NCI-H2107 (cell line): ENCODE data around the gene KIDINS220.

Experiments used
- DNase-seq: peaks from one replicate; lab custom pipeline; 2025; lab: John Stamatoyannopoulos, UW

Gene KIDINS220

DNA sequence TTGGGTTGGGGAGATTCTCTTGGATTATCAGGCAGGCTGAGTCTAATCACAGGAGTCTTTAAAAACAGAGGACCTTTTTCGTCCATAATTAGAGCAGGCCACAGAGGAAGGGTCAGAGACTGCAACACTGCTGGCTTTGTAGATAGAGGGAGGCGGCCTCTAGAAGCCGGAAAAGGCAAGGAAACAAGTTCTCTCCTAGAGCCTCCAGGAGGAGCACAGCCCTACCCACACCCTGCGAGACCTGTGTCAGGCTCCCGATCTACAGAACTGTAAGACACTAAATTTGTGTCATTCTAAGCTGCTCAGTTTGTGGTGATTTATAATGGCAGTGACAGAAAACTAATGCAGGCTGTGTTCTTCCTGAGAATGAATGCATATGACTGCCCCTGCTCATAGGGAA, 140.2 kb downstream of the KIDINS220 start:
- no peak for DNase-seq

- no peak for DNase-seq
Observed at GRCh38 chr2:8694737-8695136, 142.7 kb downstream of the KIDINS220 start.

GRCh38 chr2:8693157-8693821, 144.1 kb downstream of the KIDINS220 start:
- no peak for DNase-seq

DNA sequence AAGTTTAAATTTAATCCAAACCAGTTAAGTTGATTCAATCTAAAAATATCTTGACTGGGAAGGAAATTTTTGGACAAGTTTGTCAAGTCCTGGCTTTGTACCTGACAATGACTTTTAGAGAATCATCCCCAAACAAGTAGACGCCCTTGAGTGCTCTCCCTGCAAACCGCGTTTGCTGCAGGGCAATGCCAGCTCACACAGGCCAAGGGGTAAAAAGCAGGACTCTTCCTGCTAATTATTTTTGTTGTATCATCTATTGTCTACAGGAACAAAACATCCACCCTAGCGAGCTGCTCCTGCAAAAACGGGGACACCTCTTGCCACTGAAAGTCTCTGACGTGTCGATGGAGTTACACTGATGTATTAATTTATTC, 144.6 kb downstream of the KIDINS220 start:
- DNase-seq, result no peak

- DNase-seq, result no peak
Observed at GRCh38 chr2:8691859-8692437, 145.5 kb downstream of the KIDINS220 start.

- DNase-seq, result peak; percentile 79
Observed at GRCh38 chr2:8685697-8686358, 151.6 kb downstream of the KIDINS220 start.

DNA sequence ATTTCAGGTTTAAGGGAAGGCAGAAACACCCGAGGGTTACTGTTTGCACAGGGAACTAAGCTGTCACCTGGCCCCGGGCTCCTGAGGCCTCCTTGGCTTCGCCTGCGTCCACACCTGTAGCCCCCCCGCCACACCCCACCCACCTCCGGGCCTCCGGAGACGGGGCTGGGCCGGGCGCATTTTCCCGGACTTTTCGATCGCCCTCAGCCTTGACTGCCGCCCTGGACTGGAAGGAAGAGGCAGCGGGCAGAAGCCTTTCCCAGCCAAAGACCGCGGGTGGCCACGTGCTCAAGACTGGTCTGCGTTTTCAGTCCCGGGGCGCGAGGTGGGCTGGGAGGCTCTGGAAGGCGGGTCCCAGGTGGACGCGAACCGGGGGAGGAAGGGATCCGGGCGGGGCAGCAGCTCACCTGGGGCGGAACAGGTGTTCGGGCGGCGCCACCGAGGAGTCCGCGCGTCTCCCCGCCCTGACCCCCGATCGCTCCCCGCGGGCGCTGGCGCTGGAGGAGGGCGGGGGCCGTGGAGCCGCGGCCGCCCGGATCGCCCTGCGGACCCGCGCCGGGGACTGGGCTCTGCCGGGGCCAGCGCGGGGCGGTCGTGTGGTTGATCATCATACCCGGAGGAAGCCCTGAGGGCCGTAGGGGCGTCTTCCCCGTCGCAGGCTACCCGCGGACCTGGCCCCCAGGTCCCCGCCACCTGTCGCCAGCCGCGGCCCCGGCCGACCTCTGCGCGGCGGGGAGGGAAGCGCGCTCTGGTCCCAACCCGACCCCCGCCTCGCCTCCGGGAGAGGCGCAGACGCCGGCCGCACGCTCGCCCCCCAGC, 152.3 kb downstream of the KIDINS220 start:
- DNase-seq, result peak; percentile 79

DNA sequence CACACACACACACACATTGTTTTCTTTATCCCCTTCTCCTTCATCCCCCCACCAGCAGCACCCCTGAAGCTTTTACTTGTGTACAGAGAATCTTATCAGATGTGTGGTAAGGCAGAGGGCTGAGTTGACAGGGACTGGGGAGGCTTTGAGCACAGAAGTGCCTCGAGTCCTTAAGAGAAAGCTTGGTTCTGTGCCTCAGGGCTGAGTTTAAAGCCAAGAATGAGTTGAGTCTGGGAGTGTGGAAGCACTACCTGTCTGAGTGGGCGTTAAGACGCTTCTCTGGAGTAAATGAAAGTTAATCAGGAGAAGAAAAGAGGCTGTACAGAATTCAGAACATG, 152.9 kb downstream of the KIDINS220 start:
- no peak for DNase-seq

- no peak for DNase-seq
Observed at GRCh38 chr2:8682719-8683667, 154.4 kb downstream of the KIDINS220 start.

DNA sequence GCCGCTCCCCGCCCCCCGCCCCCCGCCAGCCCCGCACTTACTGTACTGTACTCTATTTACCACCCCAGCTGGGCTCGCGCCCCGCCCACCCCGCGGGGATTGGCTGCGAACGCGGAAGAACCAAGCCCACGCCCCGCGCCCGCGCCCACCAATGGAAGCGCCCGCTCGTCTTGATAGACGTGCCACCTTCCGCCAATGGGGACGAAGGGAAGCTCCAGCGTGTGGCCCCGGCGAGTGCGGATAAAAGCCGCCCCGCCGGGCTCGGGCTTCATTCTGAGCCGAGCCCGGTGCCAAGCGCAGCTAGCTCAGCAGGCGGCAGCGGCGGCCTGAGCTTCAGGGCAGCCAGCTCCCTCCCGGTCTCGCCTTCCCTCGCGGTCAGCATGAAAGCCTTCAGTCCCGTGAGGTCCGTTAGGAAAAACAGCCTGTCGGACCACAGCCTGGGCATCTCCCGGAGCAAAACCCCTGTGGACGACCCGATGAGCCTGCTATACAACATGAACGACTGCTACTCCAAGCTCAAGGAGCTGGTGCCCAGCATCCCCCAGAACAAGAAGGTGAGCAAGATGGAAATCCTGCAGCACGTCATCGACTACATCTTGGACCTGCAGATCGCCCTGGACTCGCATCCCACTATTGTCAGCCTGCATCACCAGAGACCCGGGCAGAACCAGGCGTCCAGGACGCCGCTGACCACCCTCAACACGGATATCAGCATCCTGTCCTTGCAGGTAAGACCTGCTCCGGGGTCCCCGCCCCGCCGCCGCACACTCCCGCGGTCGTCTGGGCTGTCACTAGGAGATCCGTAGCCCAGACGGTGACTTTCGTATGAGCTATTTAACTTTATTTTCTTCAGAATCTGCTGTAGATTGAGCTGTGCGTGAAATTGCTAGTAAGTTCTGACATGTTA, 155.4 kb downstream of the KIDINS220 start, which contains the start of gene ID2:
Gene ID2 (plus strand): TSS at position 271 of the 907 bp plus-strand sequence. CDS start 110 bp downstream, at position 381.
- DNase-seq, result peak; percentile 99

GRCh38 chr2:8680822-8681760, 156.3 kb downstream of the KIDINS220 start:
- DNase-seq, result peak; percentile 56

- peak; percentile 25 for DNase-seq
Observed at GRCh38 chr2:8679827-8680731, 157.3 kb downstream of the KIDINS220 start.

DNA sequence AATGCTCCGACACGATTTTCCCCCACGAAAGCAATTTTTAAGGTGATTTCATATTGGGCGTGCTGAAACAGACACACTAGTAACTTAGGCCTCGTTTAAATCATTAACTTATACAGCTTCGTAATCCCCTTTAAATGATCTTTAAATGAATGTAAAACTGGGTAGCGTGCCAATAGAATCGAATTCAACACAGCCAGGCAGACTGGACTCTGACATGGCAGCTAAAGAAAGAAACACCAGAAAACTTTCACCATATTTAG, 157.9 kb downstream of the KIDINS220 start:
- no peak for DNase-seq
